GM19463 (cell line): Measurements from ENCODE around the gene HCN2.
"Not testable (repeated sequence)": the region's sequence is repeated elsewhere in the genome, so short reads cannot be mapped to it uniquely, and the experiment has no call there.

Experiments
- ATAC-seq: cut with Tn5 transposase; IDR thresholded peaks from one replicate; pipeline ENCODE4 v1.9.1; 2021; ENCODE audit warnings: mild to moderate bottlenecking, moderate library complexity; ENCODE audit not compliant: unreplicated experiment

Gene HCN2

GRCh38 chr19:602391-603301, 13.0 kb downstream of the HCN2 start:
- ATAC-seq = no peak

- not testable (repeated sequence) for ATAC-seq
Observed at GRCh38 chr19:603302-603639, 13.6 kb downstream of the HCN2 start.

- ATAC-seq = not testable (repeated sequence)
Observed at GRCh38 chr19:603779-604178, 14.1 kb downstream of the HCN2 start.

GRCh38 chr19:604355-604754, 14.7 kb downstream of the HCN2 start:
- no peak for ATAC-seq

- not testable (repeated sequence) for ATAC-seq
Observed at GRCh38 chr19:605061-605971, 15.6 kb downstream of the HCN2 start.

GRCh38 chr19:607301-608154, 17.8 kb downstream of the HCN2 start:
- no peak for ATAC-seq

GRCh38 chr19:608155-609003, 18.7 kb downstream of the HCN2 start:
- ATAC-seq = no peak

- ATAC-seq = no peak
Observed at GRCh38 chr19:609004-609346, 19.3 kb downstream of the HCN2 start.

GRCh38 chr19:610071-610800, 20.6 kb downstream of the HCN2 start:
- no peak for ATAC-seq

GRCh38 chr19:610801-611480, 21.3 kb downstream of the HCN2 start:
- ATAC-seq = no peak

- ATAC-seq = no peak
Observed at GRCh38 chr19:611481-611868, 21.8 kb downstream of the HCN2 start.

GRCh38 chr19:612941-613340, 23.3 kb downstream of the HCN2 start:
- no peak for ATAC-seq

GRCh38 chr19:613732-614567, 24.3 kb downstream of the HCN2 start:
- no peak for ATAC-seq

- no peak for ATAC-seq
Observed at GRCh38 chr19:615619-616018, 25.9 kb downstream of the HCN2 start.

GRCh38 chr19:616062-616700, 26.5 kb downstream of the HCN2 start:
- ATAC-seq = no peak

- no peak for ATAC-seq
Observed at GRCh38 chr19:616747-617526, 27.3 kb downstream of the HCN2 start.
